Upper lobe of left lung (tissue), 6 donors: ENCODE results near the gene RAPGEFL1. TPM values are rescaled to one million over a fixed set of nuclear protein-coding genes. Genes with fewer than 3 reads are reported as not detected.

Experiments used
- ATAC-seq, 2 donors: fragments of 200-7000 bp; cut with Tn5 transposase; one replicate each; pipeline ENCODE4 v1.9.1; 2022; ENCODE audit warnings: mild to moderate bottlenecking in 2 of 2, moderate library complexity in 2 of 2; ENCODE audit not compliant: low FRiP score in 2 of 2
- DNase-seq, 2 donors: peaks; one replicate each; pipeline ENCODE4 v3.0.0-alpha.2; 2019 to 2020
- H3K27ac ChIP-seq, 4 donors: fragments of 200-600 bp; sonication (generic); one replicate each; pipeline ENCODE4 v1.5.1; 2016 to 2019
- H3K27me3 ChIP-seq, 4 donors: fragments of 200-600 bp; sonication (generic); one replicate each; pipeline ENCODE4 v1.5.1; 2017 to 2019
- H3K36me3 ChIP-seq, 4 donors: fragments of 200-600 bp; sonication (generic); one replicate each; pipeline ENCODE4 v1.5.1; 2016 to 2019
- H3K4me1 ChIP-seq, 4 donors: fragments of 200-600 bp; sonication (generic); one replicate each; pipeline ENCODE4 v1.5.1; 2018 to 2019
- H3K4me3 ChIP-seq, 4 donors: fragments of 200-600 bp; sonication (generic); one replicate each; pipeline ENCODE4 v1.5.1; 2017 to 2019; ENCODE audit warnings: mild to moderate bottlenecking in 2 of 4, moderate library complexity in 1 of 4
- H3K9me3 ChIP-seq, 4 donors: fragments of 200-600 bp; sonication (generic); one replicate each; pipeline ENCODE4 v1.5.1; 2018 to 2019
- EP300 ChIP-seq, 4 donors: sonication (generic); formaldehyde crosslinking; IDR thresholded peaks; one replicate each; pipeline ENCODE4 v1.5.1; 2017; ENCODE audit warnings: antibody characterized with exemption in 4 of 4, control low read depth in 2 of 4
- POLR2A ChIP-seq, 4 donors: fragments of 450-650 bp; IDR thresholded peaks; one replicate each; pipeline ENCODE4 v1.5.1; 2016 to 2017; ENCODE audit warnings: antibody characterized with exemption in 4 of 4, mild to moderate bottlenecking in 2 of 4
- POLR2AphosphoS5 ChIP-seq, 2 donors: sonication (generic); formaldehyde crosslinking; IDR thresholded peaks; one replicate each; pipeline ENCODE4 v1.5.1; 2017; ENCODE audit warnings: antibody characterized with exemption in 2 of 2
- whole genome bisulfite sequencing, 2 donors: methylation state at CpG; one replicate each; pipeline ENCODE4 v1.1.5; 2017 to 2018; 5-methylcytosine and 5-hydroxymethylcytosine counted together
- total RNA-seq, 6 donors: library from RNA; depleted of rRNA in 4 of 6; stranded (reverse); fragments of >200 nt in 4 of 6; gene quantifications; one replicate each; pipeline versions ENCODE4 v1.1.0 to v1.2.1, GENCODE V29; 2016 to 2021
- TF ChIP-seq, protein P1 (sequence below), 6 experiments: fragments of 450-650 bp in 4 of 6; fragments of 200-600 bp in 2 of 6; sonication (generic) in 2 of 6; IDR thresholded peaks; one replicate each; pipeline ENCODE4 v1.5.1; 2016 to 2019; ENCODE audit warnings: antibody characterized with exemption in 6 of 6
- donor health status: DM: no; HTN: no; CAD: no; lungs with moderate emphysema.
- donor health status: DM: no; HTN: yes; CAD: no; lungs with severe emphysema.

The RAPGEFL1 gene, protein sequence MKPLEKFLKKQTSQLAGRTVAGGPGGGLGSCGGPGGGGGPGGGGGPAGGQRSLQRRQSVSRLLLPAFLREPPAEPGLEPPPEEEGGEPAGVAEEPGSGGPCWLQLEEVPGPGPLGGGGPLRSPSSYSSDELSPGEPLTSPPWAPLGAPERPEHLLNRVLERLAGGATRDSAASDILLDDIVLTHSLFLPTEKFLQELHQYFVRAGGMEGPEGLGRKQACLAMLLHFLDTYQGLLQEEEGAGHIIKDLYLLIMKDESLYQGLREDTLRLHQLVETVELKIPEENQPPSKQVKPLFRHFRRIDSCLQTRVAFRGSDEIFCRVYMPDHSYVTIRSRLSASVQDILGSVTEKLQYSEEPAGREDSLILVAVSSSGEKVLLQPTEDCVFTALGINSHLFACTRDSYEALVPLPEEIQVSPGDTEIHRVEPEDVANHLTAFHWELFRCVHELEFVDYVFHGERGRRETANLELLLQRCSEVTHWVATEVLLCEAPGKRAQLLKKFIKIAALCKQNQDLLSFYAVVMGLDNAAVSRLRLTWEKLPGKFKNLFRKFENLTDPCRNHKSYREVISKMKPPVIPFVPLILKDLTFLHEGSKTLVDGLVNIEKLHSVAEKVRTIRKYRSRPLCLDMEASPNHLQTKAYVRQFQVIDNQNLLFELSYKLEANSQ
- 10 to 100 TPM in 4 of 6 donors, 1 to 10 TPM in 2; 7.6 to 44.0 (median 13.5) TPM for total RNA-seq

- DNase-seq (peak; percentile 83 to 97), ATAC-seq (peak; percentile 82 to 90)
- H3K27me3 ChIP-seq: no peaks in the 10 kb centered on the region
- 5 to 6% methylated on average over 25 to 44 of the region's 57 CpGs for WGBS, 2 donors
- peak within 1 kb of the TSS; percentile 52 to 74 (median 58) for H3K27ac ChIP-seq
- H3K36me3 ChIP-seq: peaks cover 0 to 31% (median 7%) of the 10 kb centered on the region in 4 donors
- TF ChIP-seq EP300 (IDR thresholded peaks at IDR 0.05) (no peak), POLR2AphosphoS5 (IDR thresholded peaks at IDR 0.05) (no peak), POLR2A (IDR thresholded peaks at IDR 0.05) (peak in 1 of 4 donors; percentile 41)
- H3K9me3 ChIP-seq: no peaks in the 10 kb centered on the region
- H3K4me1 ChIP-seq: peaks cover 14 to 21% (median 17%) of the 10 kb centered on the region in 4 donors
- peak within 1 kb of the TSS in 3 of 4 donors; percentile 36 to 58 (median 54) for H3K4me3 ChIP-seq
Measured at GRCh38 chr17:40177275-40177874, at the start of gene RAPGEFL1. TSS of gene RAPGEFL1 (plus strand) at chr17:40177470. CDS start at chr17:40177862, 392 bp downstream.

DNA sequence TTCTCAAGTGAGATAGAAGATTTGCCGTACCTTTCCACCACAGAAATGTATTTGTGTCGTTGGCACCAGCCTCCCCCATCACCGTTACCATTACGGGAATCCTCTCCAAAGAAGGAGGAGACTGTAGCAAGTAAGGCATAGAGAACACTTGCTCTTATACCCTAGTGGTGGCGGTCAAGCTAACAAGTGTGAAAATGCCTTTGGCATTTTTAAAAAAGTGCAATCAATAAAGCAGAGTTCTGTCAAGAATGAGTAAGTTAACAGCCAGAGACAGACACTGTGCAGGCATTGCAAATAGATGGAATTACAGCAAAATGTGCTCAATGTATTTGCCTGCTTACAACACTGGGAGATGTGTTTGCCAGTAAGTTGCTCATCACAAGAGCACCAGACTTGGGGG lies 47.8 kb upstream of the RAPGEFL1 start:
- no peak overlapping the region for H3K4me3 ChIP-seq
- H3K27ac ChIP-seq: peak overlapping the region in 2 of 4 donors; percentile 81 to 88
- ATAC-seq: no peak
- peaks cover 28 to 90% (median 56%) of the 10 kb centered on the region in 4 donors for H3K36me3 ChIP-seq
- no peak for TF ChIP-seq POLR2AphosphoS5 (IDR thresholded peaks at IDR 0.05)
- no peak for TF ChIP-seq POLR2A (IDR thresholded peaks at IDR 0.05)
- no peak for TF ChIP-seq EP300 (IDR thresholded peaks at IDR 0.05)
- TF ChIP-seq, protein P1, sequence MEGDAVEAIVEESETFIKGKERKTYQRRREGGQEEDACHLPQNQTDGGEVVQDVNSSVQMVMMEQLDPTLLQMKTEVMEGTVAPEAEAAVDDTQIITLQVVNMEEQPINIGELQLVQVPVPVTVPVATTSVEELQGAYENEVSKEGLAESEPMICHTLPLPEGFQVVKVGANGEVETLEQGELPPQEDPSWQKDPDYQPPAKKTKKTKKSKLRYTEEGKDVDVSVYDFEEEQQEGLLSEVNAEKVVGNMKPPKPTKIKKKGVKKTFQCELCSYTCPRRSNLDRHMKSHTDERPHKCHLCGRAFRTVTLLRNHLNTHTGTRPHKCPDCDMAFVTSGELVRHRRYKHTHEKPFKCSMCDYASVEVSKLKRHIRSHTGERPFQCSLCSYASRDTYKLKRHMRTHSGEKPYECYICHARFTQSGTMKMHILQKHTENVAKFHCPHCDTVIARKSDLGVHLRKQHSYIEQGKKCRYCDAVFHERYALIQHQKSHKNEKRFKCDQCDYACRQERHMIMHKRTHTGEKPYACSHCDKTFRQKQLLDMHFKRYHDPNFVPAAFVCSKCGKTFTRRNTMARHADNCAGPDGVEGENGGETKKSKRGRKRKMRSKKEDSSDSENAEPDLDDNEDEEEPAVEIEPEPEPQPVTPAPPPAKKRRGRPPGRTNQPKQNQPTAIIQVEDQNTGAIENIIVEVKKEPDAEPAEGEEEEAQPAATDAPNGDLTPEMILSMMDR (IDR thresholded peaks at IDR 0.05): no peak
- DNase-seq: no peak
- H3K9me3 ChIP-seq: no peaks in the 10 kb centered on the region
- H3K4me1 ChIP-seq: peaks cover 12 to 25% (median 17%) of the 10 kb centered on the region in 4 donors
- WGBS, 2 donors: 87 to 91% methylated on average over 5 of the region's 5 CpGs
- H3K27me3 ChIP-seq: no peaks in the 10 kb centered on the region

DNA sequence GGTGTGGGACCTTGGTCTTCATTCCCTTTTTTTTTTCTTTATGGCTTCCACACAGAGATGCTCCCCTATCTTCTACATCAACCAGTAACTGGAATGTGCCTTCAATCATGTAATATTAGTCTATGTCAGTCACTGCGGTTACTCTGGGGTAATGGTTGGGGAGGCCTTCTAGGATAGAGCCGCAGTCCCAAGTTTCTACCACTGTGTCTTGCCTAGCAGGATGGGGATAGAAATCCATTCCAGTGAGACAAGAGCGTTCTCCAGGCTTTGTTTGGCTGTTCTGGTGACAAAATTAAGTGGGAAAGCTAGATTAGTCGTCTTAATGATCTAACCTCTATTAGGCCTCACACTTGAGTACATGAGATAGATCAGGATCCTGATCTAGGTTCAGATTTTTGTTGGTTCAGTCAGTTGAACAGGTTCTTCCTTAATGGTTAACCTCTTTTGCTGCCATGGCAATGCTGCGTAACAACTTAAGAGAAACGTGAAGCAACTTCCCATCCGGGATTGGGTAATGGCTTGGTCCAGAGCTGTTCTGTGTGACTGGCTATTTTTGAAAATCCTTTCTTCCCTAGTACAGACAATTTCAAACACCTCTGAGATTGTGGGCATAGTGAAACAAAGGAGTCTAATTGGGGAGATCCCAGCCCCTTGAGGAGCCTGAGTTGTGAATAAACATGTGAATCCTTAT lies 46.8 kb upstream of the RAPGEFL1 start:
- Histone ChIP-seq H3K4me3 (no peak overlapping the region), H3K27me3 (no peaks in the 10 kb centered on the region), H3K36me3 (peaks cover 28 to 96% (median 66%) of the 10 kb centered on the region in 4 donors), H3K4me1 (peaks cover 2 to 16% (median 8%) of the 10 kb centered on the region in 4 donors), H3K9me3 (no peaks in the 10 kb centered on the region), H3K27ac (peak overlapping the region; percentile 65 to 88 (median 76))
- WGBS, 2 donors: 54 to 65% methylated on average over 7 of the region's 7 CpGs
- DNase-seq (peak in 1 of 2 donors; percentile 89), ATAC-seq (peak; percentile 82 to 86)
- peak in 1 of 2 donors; percentile 71 for TF ChIP-seq POLR2AphosphoS5 (IDR thresholded peaks at IDR 0.05)
- TF ChIP-seq POLR2A (IDR thresholded peaks at IDR 0.05): no peak
- no peak for TF ChIP-seq EP300 (IDR thresholded peaks at IDR 0.05)

GRCh38 chr17:40134184-40134583 lies 43.1 kb upstream of the RAPGEFL1 start:
- peaks cover 20 to 81% (median 59%) of the 10 kb centered on the region in 4 donors for H3K36me3 ChIP-seq
- peaks cover 4 to 21% (median 10%) of the 10 kb centered on the region in 4 donors for H3K4me1 ChIP-seq

GRCh38 chr17:40135817-40136216 lies 41.5 kb upstream of the RAPGEFL1 start:
- DNase-seq: no peak
- WGBS, 2 donors: 92 to 96% methylated on average over 3 of the region's 3 CpGs
- H3K4me1 ChIP-seq: peaks cover 10 to 20% (median 11%) of the 10 kb centered on the region in 4 donors

More at GRCh38 chr17:40134184-40134583, 43.1 kb upstream of the RAPGEFL1 start:
- Histone ChIP-seq H3K27me3 (no peaks in the 10 kb centered on the region), H3K27ac (no peak overlapping the region), H3K9me3 (no peaks in the 10 kb centered on the region), H3K4me3 (no peak overlapping the region)
- DNase-seq: no peak
- no peak for TF ChIP-seq EP300 (IDR thresholded peaks at IDR 0.05)
- TF ChIP-seq POLR2A (IDR thresholded peaks at IDR 0.05): no peak
- no peak for TF ChIP-seq POLR2AphosphoS5 (IDR thresholded peaks at IDR 0.05)
- TF ChIP-seq, protein P1 (IDR thresholded peaks at IDR 0.05): no peak
- no peak for ATAC-seq
- WGBS, 2 donors: 76 to 84% methylated on average over 7 of the region's 7 CpGs

More at GRCh38 chr17:40135817-40136216, 41.5 kb upstream of the RAPGEFL1 start:
- Histone ChIP-seq H3K36me3 (peaks cover 16 to 66% (median 47%) of the 10 kb centered on the region in 4 donors), H3K4me3 (no peak overlapping the region), H3K27me3 (no peaks in the 10 kb centered on the region), H3K27ac (peak overlapping the region in 1 of 4 donors; percentile 15), H3K9me3 (no peaks in the 10 kb centered on the region)
- no peak for ATAC-seq
- TF ChIP-seq POLR2A (IDR thresholded peaks at IDR 0.05) (no peak), EP300 (IDR thresholded peaks at IDR 0.05) (no peak), POLR2AphosphoS5 (IDR thresholded peaks at IDR 0.05) (no peak)
- TF ChIP-seq, protein P1 (IDR thresholded peaks at IDR 0.05): no peak
